PFSK-1 (cell line): ENCODE data around the gene DCK.
A peak's percentile ranks its signal among the peaks of the same experiment; 100 is the strongest.

Experiments used
- POLR2AphosphoS5 ChIP-seq: IDR thresholded peaks from 2 replicates; pipeline ENCODE4 v1.6.1; 2012; ENCODE audit warnings: low read depth, mild to moderate bottlenecking, control low read depth, low read length, moderate library complexity
- SIN3A ChIP-seq: IDR thresholded peaks from 2 replicates; pipeline ENCODE4 v1.6.1; 2012; ENCODE audit warnings: mild to moderate bottlenecking, low read length, moderate library complexity, borderline replicate concordance; ENCODE audit not compliant: insufficient read depth
- TAF1 ChIP-seq: IDR thresholded peaks from 2 replicates; pipeline ENCODE4 v1.6.1; 2012; ENCODE audit warnings: low read length, control low read depth, borderline replicate concordance; ENCODE audit not compliant: insufficient read depth
- TF ChIP-seq, protein P1 (sequence below), 2 experiments: IDR thresholded peaks; 2 replicates each; pipeline versions ENCODE4 v1.6.1 to v1.8.0; 2011 to 2012; ENCODE audit warnings: low read depth in 2 of 2, low read length in 2 of 2, control low read depth in 1 of 2, inconsistent platforms in 1 of 2, mild to moderate bottlenecking in 1 of 2, moderate library complexity in 1 of 2; ENCODE audit not compliant: insufficient read depth in 1 of 2

DNA sequence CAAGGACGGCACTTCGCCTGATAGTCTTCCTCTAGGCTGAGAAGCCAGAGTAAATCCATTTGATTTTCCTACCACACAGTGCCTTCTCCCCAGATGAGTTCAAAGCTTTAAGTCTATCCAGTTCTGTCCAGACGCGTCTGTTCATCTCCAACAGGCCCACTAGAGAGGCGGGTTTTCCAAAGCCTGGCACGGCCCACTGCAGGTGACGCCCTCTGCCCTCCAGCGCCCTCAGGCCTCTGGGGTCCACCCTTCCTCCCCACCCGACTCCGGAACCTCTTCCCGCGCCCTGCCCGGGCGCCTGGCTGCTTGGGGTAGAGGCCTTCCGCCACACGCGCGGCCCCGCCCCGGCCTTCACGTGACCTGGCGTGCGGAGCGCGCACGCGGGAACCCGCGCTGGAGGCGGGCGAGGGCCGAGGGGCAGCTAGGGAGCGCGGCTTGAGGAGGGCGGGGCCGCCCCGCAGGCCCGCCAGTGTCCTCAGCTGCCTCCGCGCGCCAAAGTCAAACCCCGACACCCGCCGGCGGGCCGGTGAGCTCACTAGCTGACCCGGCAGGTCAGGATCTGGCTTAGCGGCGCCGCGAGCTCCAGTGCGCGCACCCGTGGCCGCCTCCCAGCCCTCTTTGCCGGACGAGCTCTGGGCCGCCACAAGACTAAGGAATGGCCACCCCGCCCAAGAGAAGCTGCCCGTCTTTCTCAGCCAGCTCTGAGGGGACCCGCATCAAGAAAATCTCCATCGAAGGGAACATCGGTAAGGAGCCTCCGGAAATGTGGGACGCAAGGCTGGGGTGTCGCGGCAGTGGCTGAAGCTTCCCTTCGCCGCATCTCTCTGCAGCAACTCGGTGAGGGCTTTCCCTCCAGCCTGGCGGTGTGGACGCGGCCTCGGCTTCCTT is at the start of gene DCK:
- TF ChIP-seq, protein P1, sequence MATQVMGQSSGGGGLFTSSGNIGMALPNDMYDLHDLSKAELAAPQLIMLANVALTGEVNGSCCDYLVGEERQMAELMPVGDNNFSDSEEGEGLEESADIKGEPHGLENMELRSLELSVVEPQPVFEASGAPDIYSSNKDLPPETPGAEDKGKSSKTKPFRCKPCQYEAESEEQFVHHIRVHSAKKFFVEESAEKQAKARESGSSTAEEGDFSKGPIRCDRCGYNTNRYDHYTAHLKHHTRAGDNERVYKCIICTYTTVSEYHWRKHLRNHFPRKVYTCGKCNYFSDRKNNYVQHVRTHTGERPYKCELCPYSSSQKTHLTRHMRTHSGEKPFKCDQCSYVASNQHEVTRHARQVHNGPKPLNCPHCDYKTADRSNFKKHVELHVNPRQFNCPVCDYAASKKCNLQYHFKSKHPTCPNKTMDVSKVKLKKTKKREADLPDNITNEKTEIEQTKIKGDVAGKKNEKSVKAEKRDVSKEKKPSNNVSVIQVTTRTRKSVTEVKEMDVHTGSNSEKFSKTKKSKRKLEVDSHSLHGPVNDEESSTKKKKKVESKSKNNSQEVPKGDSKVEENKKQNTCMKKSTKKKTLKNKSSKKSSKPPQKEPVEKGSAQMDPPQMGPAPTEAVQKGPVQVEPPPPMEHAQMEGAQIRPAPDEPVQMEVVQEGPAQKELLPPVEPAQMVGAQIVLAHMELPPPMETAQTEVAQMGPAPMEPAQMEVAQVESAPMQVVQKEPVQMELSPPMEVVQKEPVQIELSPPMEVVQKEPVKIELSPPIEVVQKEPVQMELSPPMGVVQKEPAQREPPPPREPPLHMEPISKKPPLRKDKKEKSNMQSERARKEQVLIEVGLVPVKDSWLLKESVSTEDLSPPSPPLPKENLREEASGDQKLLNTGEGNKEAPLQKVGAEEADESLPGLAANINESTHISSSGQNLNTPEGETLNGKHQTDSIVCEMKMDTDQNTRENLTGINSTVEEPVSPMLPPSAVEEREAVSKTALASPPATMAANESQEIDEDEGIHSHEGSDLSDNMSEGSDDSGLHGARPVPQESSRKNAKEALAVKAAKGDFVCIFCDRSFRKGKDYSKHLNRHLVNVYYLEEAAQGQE (IDR thresholded peaks at IDR 0.05; ENCODE audit: insufficient read depth in 1 of 2, low read depth in 2 of 2, low read length in 2 of 2): no peak
- 0 out of 2 replicates have a peak, but pooled peaks have one; percentile 57 for TF ChIP-seq TAF1
- TF ChIP-seq POLR2AphosphoS5: peak; percentile 82
- no peak for TF ChIP-seq SIN3A
